C4-2B (cell line): ENCODE data around the gene EPHA4.

ENCODE experiments used
- H3K27ac ChIP-seq: fragments of 450-650 bp; 2 replicates; pipeline ENCODE4 v1.5.1; 2017
- ZFX ChIP-seq: fragments of 450-650 bp; IDR thresholded peaks from 2 replicates; pipeline ENCODE4 v1.6.1; 2017
- TF ChIP-seq, protein P1 (sequence below): fragments of 450-650 bp; conservative IDR thresholded peaks from 2 replicates; pipeline ENCODE4 v1.5.1; 2017; ENCODE audit warnings: mild to moderate bottlenecking

Gene EPHA4

DNA sequence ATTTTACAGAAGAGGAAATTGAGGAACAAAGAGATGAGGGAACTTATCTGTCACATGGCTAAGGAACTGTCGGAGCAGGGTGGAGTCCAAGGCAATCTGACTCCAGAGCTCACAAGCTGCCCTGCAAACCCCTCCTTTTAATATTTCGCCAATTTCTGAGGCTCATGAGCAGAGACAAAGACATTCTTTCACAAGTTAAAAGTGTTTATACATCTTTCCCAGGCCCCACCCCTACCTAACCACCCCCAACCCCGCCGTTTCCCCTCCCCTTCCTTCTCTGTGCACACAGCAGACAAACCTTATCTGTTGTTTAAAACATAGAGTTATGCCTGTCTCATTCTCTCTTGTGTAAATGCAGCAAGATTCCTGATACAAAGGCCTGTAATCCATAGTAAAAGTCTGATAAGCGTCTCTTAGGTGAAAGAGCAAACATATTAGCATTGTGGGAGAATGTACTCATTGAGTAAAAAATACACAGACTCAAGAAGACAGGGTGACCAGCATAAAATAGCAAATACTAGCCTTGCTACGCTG is 44.3 kb downstream of the EPHA4 start:
- H3K27ac ChIP-seq = no peak overlapping the region

GRCh38 chr2:221524158-221524557 is 47.9 kb downstream of the EPHA4 start:
- no peak for TF ChIP-seq ZFX
- TF ChIP-seq, protein P1, sequence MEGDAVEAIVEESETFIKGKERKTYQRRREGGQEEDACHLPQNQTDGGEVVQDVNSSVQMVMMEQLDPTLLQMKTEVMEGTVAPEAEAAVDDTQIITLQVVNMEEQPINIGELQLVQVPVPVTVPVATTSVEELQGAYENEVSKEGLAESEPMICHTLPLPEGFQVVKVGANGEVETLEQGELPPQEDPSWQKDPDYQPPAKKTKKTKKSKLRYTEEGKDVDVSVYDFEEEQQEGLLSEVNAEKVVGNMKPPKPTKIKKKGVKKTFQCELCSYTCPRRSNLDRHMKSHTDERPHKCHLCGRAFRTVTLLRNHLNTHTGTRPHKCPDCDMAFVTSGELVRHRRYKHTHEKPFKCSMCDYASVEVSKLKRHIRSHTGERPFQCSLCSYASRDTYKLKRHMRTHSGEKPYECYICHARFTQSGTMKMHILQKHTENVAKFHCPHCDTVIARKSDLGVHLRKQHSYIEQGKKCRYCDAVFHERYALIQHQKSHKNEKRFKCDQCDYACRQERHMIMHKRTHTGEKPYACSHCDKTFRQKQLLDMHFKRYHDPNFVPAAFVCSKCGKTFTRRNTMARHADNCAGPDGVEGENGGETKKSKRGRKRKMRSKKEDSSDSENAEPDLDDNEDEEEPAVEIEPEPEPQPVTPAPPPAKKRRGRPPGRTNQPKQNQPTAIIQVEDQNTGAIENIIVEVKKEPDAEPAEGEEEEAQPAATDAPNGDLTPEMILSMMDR = no peak

More for the DNA sequence above, 44.3 kb downstream of the EPHA4 start:
- no peak for TF ChIP-seq ZFX
- TF ChIP-seq, protein P1 = no peak

GRCh38 chr2:221521233-221521845 is 50.8 kb downstream of the EPHA4 start:
- no peak overlapping the region for H3K27ac ChIP-seq
- TF ChIP-seq, protein P1 = no peak
- TF ChIP-seq ZFX = no peak

More at GRCh38 chr2:221524158-221524557, 47.9 kb downstream of the EPHA4 start:
- H3K27ac ChIP-seq = no peak overlapping the region

DNA sequence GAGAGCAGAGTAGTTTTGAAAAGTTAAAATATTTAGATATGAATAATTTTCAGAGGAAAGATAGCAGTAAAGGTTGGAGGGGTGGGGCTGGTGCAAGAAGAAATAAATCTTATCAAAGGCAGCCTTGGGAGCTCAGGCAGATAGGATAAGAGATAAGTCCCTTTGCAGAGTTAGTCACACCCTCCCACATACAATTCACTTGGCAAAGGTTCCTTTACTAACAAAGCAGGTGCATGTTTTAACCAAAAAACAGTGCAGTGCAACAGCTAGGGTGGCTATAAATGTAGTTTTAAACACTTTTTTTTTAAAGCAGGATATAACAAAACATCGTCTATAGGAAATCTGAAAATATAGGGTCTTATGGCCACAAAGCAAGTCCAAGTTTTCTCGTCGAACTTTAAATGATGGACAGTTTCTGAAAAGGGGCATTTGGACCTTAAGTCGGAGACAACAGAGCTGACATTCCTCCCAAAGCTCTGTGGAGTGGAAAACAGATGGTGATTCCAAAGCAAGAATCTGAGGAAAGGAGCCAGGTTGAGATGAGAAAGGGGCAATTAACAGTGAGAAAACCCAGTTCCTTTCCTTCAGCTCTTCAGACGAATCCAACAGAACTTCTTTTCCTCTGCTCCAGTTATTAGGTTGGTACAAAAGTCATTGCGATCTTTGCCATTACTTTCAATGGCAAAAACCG is 53.0 kb downstream of the EPHA4 start:
- no peak for TF ChIP-seq ZFX
- H3K27ac ChIP-seq = no peak overlapping the region

DNA sequence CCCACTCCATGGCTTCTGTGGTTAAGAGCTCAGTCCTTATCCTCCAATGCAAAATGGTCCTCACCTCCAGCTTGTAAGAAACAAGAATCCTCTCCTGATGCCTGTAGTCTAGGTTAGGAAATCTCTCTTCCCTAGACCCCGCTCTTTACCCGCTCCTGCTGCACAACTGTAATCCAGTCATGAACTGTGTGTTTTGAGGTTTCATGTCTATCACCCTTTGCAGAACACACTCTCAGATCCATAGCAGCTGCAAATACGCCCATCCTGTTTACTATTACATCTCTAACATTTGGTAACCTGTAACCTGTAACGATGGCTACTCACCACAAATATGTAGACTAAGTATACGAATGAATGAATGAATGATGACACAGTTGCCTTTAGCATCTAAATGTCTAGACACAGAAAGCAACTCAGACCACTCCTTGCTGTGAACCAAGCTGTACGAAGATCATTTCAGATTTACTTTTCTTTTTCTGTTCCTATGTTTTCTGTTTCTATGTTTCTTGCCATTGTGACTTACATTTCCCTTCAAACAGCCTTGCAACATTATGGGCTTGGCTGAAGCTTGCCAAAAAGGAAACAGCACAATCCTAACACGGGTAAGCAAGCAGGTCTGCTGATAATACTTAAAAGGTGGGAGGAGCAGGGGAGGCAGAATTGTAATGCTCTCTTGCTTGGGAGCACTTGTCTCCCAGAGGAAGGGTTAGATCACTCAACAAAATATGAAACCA is 53.7 kb downstream of the EPHA4 start:
- TF ChIP-seq, protein P1 = no peak
- TF ChIP-seq ZFX = no peak
- no peak overlapping the region for H3K27ac ChIP-seq

GRCh38 chr2:221517696-221518151 is 54.4 kb downstream of the EPHA4 start:
- H3K27ac ChIP-seq = no peak overlapping the region
- TF ChIP-seq ZFX = no peak
- TF ChIP-seq, protein P1 = no peak

- TF ChIP-seq, protein P1 = no peak
- TF ChIP-seq ZFX = no peak
- no peak overlapping the region for H3K27ac ChIP-seq
These were observed 54.9 kb downstream of the EPHA4 start for GRCh38 chr2:221517146-221517695.
